PC-9 (cell line): ENCODE results near the gene DIP2C. TPM values are rescaled to one million over a fixed set of nuclear protein-coding genes. Genes with fewer than 3 reads are reported as not detected.
"Not testable (repeated sequence)": the region's sequence is repeated elsewhere in the genome, so short reads cannot be mapped to it uniquely, and the experiment has no call there.

ENCODE experiments used
- BruUV-seq: library from RNA; stranded (reverse); fragments of 400-500 nt; replicated peaks from 2 replicates; lab custom pipeline; 2021; lab: Mats Ljungman, UMichigan
- CTCF ChIA-PET: fragments of 300-600 bp; sonication (Branson Sonifier 250); formaldehyde crosslinking; loops from one replicate; lab custom pipeline; 2022; ENCODE audit warnings: antibody characterized with exemption; lab: Charles Lee
- POLR2A ChIA-PET: fragments of 300-600 bp; sonication (Branson Sonifier 250); formaldehyde crosslinking; loops from one replicate; lab custom pipeline; 2022; ENCODE audit warnings: antibody characterized with exemption; ENCODE audit not compliant: unreplicated experiment; lab: Charles Lee
- DNase-seq, 2 experiments: peaks; one replicate each; pipeline versions ENCODE4 v3.0.0 to v3.0.0-alpha.2; 2015 to 2022; ENCODE audit warnings: mixed read lengths in 1 of 2
- H2AFZ ChIP-seq: fragments of 200-600 bp; sonication (generic); 2 replicates; pipeline ENCODE4 v1.8.1; 2017; ENCODE audit warnings: antibody characterized with exemption
- H3F3A ChIP-seq: fragments of 200-600 bp; sonication (generic); 2 replicates; pipeline ENCODE4 v1.8.1; 2017; ENCODE audit warnings: antibody characterized with exemption, mild to moderate bottlenecking, low read depth; ENCODE audit not compliant: insufficient read depth
- H3K27ac ChIP-seq: fragments of 200-600 bp; sonication (generic); 2 replicates; pipeline ENCODE4 v1.6.1; 2016; ENCODE audit warnings: mixed run types
- H3K27me3 ChIP-seq: fragments of 200-600 bp; sonication (generic); 2 replicates; pipeline ENCODE4 v1.6.1; 2016; ENCODE audit warnings: low read depth, mixed run types; ENCODE audit not compliant: insufficient read depth
- H3K36me3 ChIP-seq: fragments of 200-600 bp; sonication (generic); 2 replicates; pipeline ENCODE4 v1.6.1; 2016; ENCODE audit warnings: low read depth, mixed run types
- H3K4me1 ChIP-seq: fragments of 200-600 bp; sonication (generic); replicated peaks from 2 replicates; pipeline ENCODE4 v1.6.1; 2016; ENCODE audit warnings: mixed run types; ENCODE audit not compliant: insufficient read depth
- H3K4me2 ChIP-seq: fragments of 200-600 bp; sonication (generic); 2 replicates; pipeline ENCODE4 v1.6.1; 2017; ENCODE audit warnings: mixed run types
- H3K4me3 ChIP-seq: fragments of 200-600 bp; sonication (generic); 2 replicates; pipeline ENCODE4 v1.6.1; 2016; ENCODE audit warnings: mixed run types
- H3K79me2 ChIP-seq: fragments of 200-600 bp; sonication (generic); 2 replicates; pipeline ENCODE4 v1.6.1; 2017; ENCODE audit warnings: low read depth, mixed run types
- H3K9me2 ChIP-seq: fragments of 200-600 bp; sonication (generic); 2 replicates; pipeline ENCODE4 v1.8.1; 2017; ENCODE audit warnings: mild to moderate bottlenecking; ENCODE audit not compliant: insufficient read depth
- H3K9me3 ChIP-seq: fragments of 200-600 bp; sonication (generic); 2 replicates; pipeline ENCODE4 v1.8.1; 2016; ENCODE audit warnings: low read depth; ENCODE audit not compliant: insufficient read depth
- H4K20me1 ChIP-seq: fragments of 200-600 bp; sonication (generic); 2 replicates; pipeline ENCODE4 v1.8.1; 2017; ENCODE audit not compliant: insufficient read depth
- CTCF ChIP-seq: fragments of 200-600 bp; sonication (generic); conservative IDR thresholded peaks from 2 replicates; pipeline ENCODE4 v1.6.1; 2017; ENCODE audit warnings: mixed run types, antibody characterized with exemption, mild to moderate bottlenecking, moderate library complexity
- EZH2 ChIP-seq: fragments of 200-600 bp; sonication (generic); IDR thresholded peaks from 2 replicates; pipeline ENCODE4 v1.8.0; 2017; ENCODE audit warnings: antibody characterized with exemption, low read depth
- intact Hi-C: fragments of 100-400 bp; cut with micrococcal nuclease; formaldehyde crosslinking; loops from one replicate; pipeline ENCODE4 v1.10.0; 2022; ENCODE audit not compliant: unreplicated experiment
- total RNA-seq: library from RNA; stranded (reverse); gene quantifications from 2 replicates; pipeline ENCODE4 v1.2.3, GENCODE V29; 2021

Gene DIP2C
- total RNA-seq, 1 experiment from 2014 or later, result 0.83 TPM

GRCh38 chr10:269440-270074, 419.9 kb downstream of the DIP2C start:
- TF ChIP-seq EZH2 (no peak), CTCF (no peak)
- no peak overlapping the region for H3K4me2 ChIP-seq
- CTCF ChIA-PET, result no interaction called here
- peaks cover 52% of the 10 kb centered on the region for H3K27me3 ChIP-seq
- no peak for DNase-seq
- no peaks in the 10 kb centered on the region for H3K79me2 ChIP-seq
- no TSS peak for BruUV-seq
- no peaks in the 10 kb centered on the region for H4K20me1 ChIP-seq
- no peak overlapping the region for H3K27ac ChIP-seq
- intact Hi-C loops, result no loop called here
- H3K9me3 ChIP-seq, result no peaks in the 10 kb centered on the region
- no peaks in the 10 kb centered on the region for H3K36me3 ChIP-seq
- H3F3A ChIP-seq, result peaks cover 4% of the 10 kb centered on the region; the same call in 1 of the 2 replicates
- H2AFZ ChIP-seq, result no peak overlapping the region
- no peak overlapping the region for H3K4me3 ChIP-seq
- H3K9me2 ChIP-seq, result no peaks in the 10 kb centered on the region
- H3K4me1 ChIP-seq, result no peaks in the 10 kb centered on the region; the same call in 1 of the 2 replicates
- POLR2A ChIA-PET, result no interaction called here

- BruUV-seq, result no TSS peak
- no peaks in the 10 kb centered on the region for H3K79me2 ChIP-seq
These were observed 421.8 kb downstream of the DIP2C start for GRCh38 chr10:267705-268104.

DNA sequence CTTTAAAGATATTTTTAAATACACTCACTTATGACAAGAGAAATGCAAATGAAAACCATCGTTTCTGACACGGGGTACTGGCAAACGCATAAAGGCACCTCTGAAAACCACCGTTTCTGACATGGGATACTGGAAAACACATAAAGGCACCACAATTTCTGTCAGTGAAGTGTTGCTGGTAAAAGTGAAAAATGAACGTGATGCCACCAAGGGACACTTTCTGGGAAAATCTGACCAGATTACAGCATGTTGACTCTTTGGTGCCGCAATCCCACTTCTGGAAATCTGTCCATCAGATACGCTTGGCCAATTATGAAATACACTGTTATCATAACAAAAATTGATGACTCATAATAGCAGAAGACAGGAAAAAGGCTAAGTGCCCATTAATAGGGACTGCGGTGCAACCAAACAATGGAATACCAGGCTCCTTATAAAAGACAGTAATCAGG, 422.5 kb downstream of the DIP2C start:
- peaks cover 13% of the 10 kb centered on the region; the same call in 1 of the 2 replicates for H3F3A ChIP-seq
- ChIA-PET CTCF (no interaction called here), POLR2A (no interaction called here)
- H3K4me1 ChIP-seq, result no peaks in the 10 kb centered on the region; the same call in 1 of the 2 replicates
- no peaks in the 10 kb centered on the region for H3K36me3 ChIP-seq
- no peak overlapping the region for H3K27ac ChIP-seq
- no peak overlapping the region for H3K4me3 ChIP-seq
- no peak overlapping the region for H3K4me2 ChIP-seq
- H3K79me2 ChIP-seq, result no peaks in the 10 kb centered on the region
- no peaks in the 10 kb centered on the region for H3K9me2 ChIP-seq
- no peaks in the 10 kb centered on the region for H3K9me3 ChIP-seq
- DNase-seq, result peak; percentile 9 to 40
- intact Hi-C loops, result no loop called here
- H4K20me1 ChIP-seq, result no peaks in the 10 kb centered on the region
- no peak overlapping the region for H2AFZ ChIP-seq
- peaks cover 33% of the 10 kb centered on the region for H3K27me3 ChIP-seq
- TF ChIP-seq CTCF, result no peak
- no TSS peak for BruUV-seq

More at GRCh38 chr10:267705-268104, 421.8 kb downstream of the DIP2C start:
- H3K27me3 ChIP-seq, result peaks cover 38% of the 10 kb centered on the region
- no peaks in the 10 kb centered on the region; the same call in 1 of the 2 replicates for H3K4me1 ChIP-seq
- no peaks in the 10 kb centered on the region for H4K20me1 ChIP-seq
- intact Hi-C loops, result no loop called here
- H3F3A ChIP-seq, result peaks cover 13% of the 10 kb centered on the region; the same call in 1 of the 2 replicates
- DNase-seq, result no peak
- no peaks in the 10 kb centered on the region for H3K36me3 ChIP-seq
- ChIA-PET POLR2A (no interaction called here), CTCF (no interaction called here)
- no peak overlapping the region for H3K27ac ChIP-seq
- no peaks in the 10 kb centered on the region for H3K9me3 ChIP-seq
- no peaks in the 10 kb centered on the region for H3K9me2 ChIP-seq
- no peak overlapping the region for H3K4me2 ChIP-seq
- H3K4me3 ChIP-seq, result no peak overlapping the region
- no peak overlapping the region for H2AFZ ChIP-seq
- TF ChIP-seq EZH2 (no peak), CTCF (no peak)

GRCh38 chr10:265816-266588, 423.5 kb downstream of the DIP2C start:
- H3K4me1 ChIP-seq, H3K4me2 ChIP-seq, H3K4me3 ChIP-seq, intact Hi-C loops, H4K20me1 ChIP-seq, BruUV-seq, H2AFZ ChIP-seq, H3K9me2 ChIP-seq, H3K9me3 ChIP-seq, POLR2A ChIA-PET, H3K36me3 ChIP-seq, H3K79me2 ChIP-seq, DNase-seq, CTCF ChIA-PET: not testable (repeated sequence)
- H3F3A ChIP-seq, result peaks cover 13% of the 10 kb centered on the region; the same call in 1 of the 2 replicates
- H3K27ac ChIP-seq, result peak overlapping the region; percentile 70; the same call in 1 of the 2 replicates
- H3K27me3 ChIP-seq, result peaks cover 23% of the 10 kb centered on the region; the same call in 1 of the 2 replicates

- CTCF ChIA-PET, H3K4me1 ChIP-seq: not testable (repeated sequence)
- DNase-seq, result peak in 1 of 2 experiments; percentile 71
These were observed 424.4 kb downstream of the DIP2C start for GRCh38 chr10:265074-265440.

More at GRCh38 chr10:265074-265440, 424.4 kb downstream of the DIP2C start:
- H2AFZ ChIP-seq, H3K4me3 ChIP-seq, H3K4me2 ChIP-seq, H3K9me3 ChIP-seq, H3K79me2 ChIP-seq, BruUV-seq, POLR2A ChIA-PET, H4K20me1 ChIP-seq, H3K9me2 ChIP-seq, intact Hi-C loops, H3K36me3 ChIP-seq: not testable (repeated sequence)
- Histone ChIP-seq H3F3A (peaks cover 13% of the 10 kb centered on the region; the same call in 1 of the 2 replicates), H3K27ac (peak overlapping the region; percentile 70), H3K27me3 (peaks cover 19% of the 10 kb centered on the region; the same call in 1 of the 2 replicates)
